CD14-positive monocyte (primary cell): ENCODE measurements around the gene TRIM27. TPM values are rescaled to one million over a fixed set of nuclear protein-coding genes. Genes with fewer than 3 reads are reported as not detected.

Experiments
- DNase-seq, 3 donors: peaks; one replicate each; pipeline ENCODE4 v3.0.0-alpha.2; 2011 to 2022
- H2AFZ ChIP-seq: 2 replicates; pipeline ENCODE4 v1.6.0; 2012; ENCODE audit warnings: mild to moderate bottlenecking, low read depth, low read length, inconsistent platforms; ENCODE audit not compliant: insufficient read depth, poor library complexity, severe bottlenecking
- H3K27ac ChIP-seq, 2 donors: 1 replicate in 1 of 2; 2 replicates in 1 of 2; pipeline ENCODE4 v1.5.1; 2012 to 2013; ENCODE audit warnings: low read length in 2 of 2, control low read depth in 1 of 2, inconsistent platforms in 1 of 2, low read depth in 1 of 2, mild to moderate bottlenecking in 1 of 2
- H3K27me3 ChIP-seq, 2 donors: one replicate each; pipeline versions ENCODE4 v1.6.0 to v1.6.1; 2011 to 2013; ENCODE audit warnings: low read length in 2 of 2; ENCODE audit not compliant: control insufficient read depth in 2 of 2, insufficient read depth in 2 of 2
- H3K36me3 ChIP-seq, 2 donors: replicated peaks in 1 of 2; 1 replicate in 1 of 2; 2 replicates in 1 of 2; pipeline versions ENCODE4 v1.5.1 to v1.6.1; 2012 to 2013; ENCODE audit warnings: low read length in 2 of 2, control low read depth in 1 of 2, inconsistent platforms in 1 of 2, mild to moderate bottlenecking in 1 of 2; ENCODE audit not compliant: insufficient read depth in 2 of 2, control insufficient read depth in 1 of 2
- H3K4me1 ChIP-seq, 2 donors: 1 replicate in 1 of 2; 2 replicates in 1 of 2; pipeline versions ENCODE4 v1.5.1 to v1.6.1; 2012 to 2013; ENCODE audit warnings: low read length in 2 of 2, control low read depth in 1 of 2, inconsistent platforms in 1 of 2, mild to moderate bottlenecking in 1 of 2, moderate library complexity in 1 of 2; ENCODE audit not compliant: insufficient read depth in 2 of 2, control insufficient read depth in 1 of 2
- H3K4me2 ChIP-seq: replicated peaks from 2 replicates; pipeline ENCODE3; 2012; ENCODE audit warnings: low read length, moderate library complexity, mild to moderate bottlenecking; ENCODE audit not compliant: poor library complexity, severe bottlenecking; ENCODE audit errors: extremely low read depth
- H3K4me3 ChIP-seq, 3 experiments: fragments of 200-600 bp in 1 of 3; sonication (generic) in 1 of 3; replicated peaks in 1 of 3; 1 replicate in 2 of 3; 2 replicates in 1 of 3; pipeline ENCODE4 v1.5.1; 2011 to 2013; ENCODE audit warnings: low read length in 3 of 3, mild to moderate bottlenecking in 3 of 3, control low read depth in 2 of 3, low read depth in 2 of 3, inconsistent platforms in 1 of 3, moderate library complexity in 1 of 3
- H3K79me2 ChIP-seq: 2 replicates; pipeline ENCODE4 v1.6.0; 2012; ENCODE audit warnings: mild to moderate bottlenecking, control low read depth, inconsistent platforms, low read length, moderate library complexity; ENCODE audit not compliant: insufficient read depth
- H3K9ac ChIP-seq: 2 replicates; pipeline ENCODE4 v1.6.0; 2017; ENCODE audit warnings: low read length, mild to moderate bottlenecking; ENCODE audit not compliant: insufficient read depth, poor library complexity, severe bottlenecking
- H3K9me3 ChIP-seq, 2 donors: replicated peaks in 1 of 2; 1 replicate in 1 of 2; 2 replicates in 1 of 2; pipeline versions ENCODE4 v1.5.1 to v1.6.1; 2012 to 2013; ENCODE audit warnings: low read length in 2 of 2, control low read depth in 1 of 2; ENCODE audit not compliant: control insufficient read depth in 1 of 2, insufficient read depth in 1 of 2
- H4K20me1 ChIP-seq: 2 replicates; pipeline ENCODE4 v1.6.0; 2012; ENCODE audit warnings: mild to moderate bottlenecking, low read length, control low read depth, moderate library complexity; ENCODE audit not compliant: insufficient read depth
- H3K27ac Mint-ChIP-seq, 7 donors: one replicate each; pipeline ENCODE4 v1.8.0; 2020; ENCODE audit warnings: mild to moderate bottlenecking in 7 of 7, mixed read lengths in 7 of 7, moderate library complexity in 6 of 7, inconsistent platforms in 2 of 7
- H3K27me3 Mint-ChIP-seq, 3 donors: one replicate each; pipeline ENCODE4 v1.8.0; 2021 to 2022; ENCODE audit warnings: low read depth in 3 of 3, mild to moderate bottlenecking in 3 of 3, mixed read lengths in 3 of 3, moderate library complexity in 3 of 3, inconsistent platforms in 1 of 3
- H3K36me3 Mint-ChIP-seq, 2 donors: one replicate each; pipeline ENCODE4 v1.8.0; 2020; ENCODE audit warnings: mixed read lengths in 2 of 2, inconsistent platforms in 1 of 2, mild to moderate bottlenecking in 1 of 2
- H3K4me1 Mint-ChIP-seq: one replicate; pipeline ENCODE4 v1.8.0; 2020; ENCODE audit warnings: mild to moderate bottlenecking, mixed read lengths
- H3K4me3 Mint-ChIP-seq, 2 donors: one replicate each; pipeline ENCODE4 v1.8.0; 2020; ENCODE audit warnings: mild to moderate bottlenecking in 2 of 2, mixed read lengths in 2 of 2, moderate library complexity in 1 of 2
- H3K9me3 Mint-ChIP-seq, 7 donors: one replicate each; pipeline ENCODE4 v1.8.0; 2020 to 2022; ENCODE audit warnings: mixed read lengths in 7 of 7, mild to moderate bottlenecking in 6 of 7, moderate library complexity in 6 of 7, inconsistent platforms in 2 of 7
- CTCF ChIP-seq: fragments of 200-600 bp; IDR thresholded peaks from one replicate; pipeline ENCODE4 v1.8.0; 2022; ENCODE audit warnings: antibody characterized with exemption, mild to moderate bottlenecking
- WGBS: methylation state at CpG from one replicate; pipeline ENCODE4 v1.1.5; 2013; ENCODE audit warnings: missing lambda C conversion rate; ENCODE audit not compliant: insufficient coverage; 5-methylcytosine and 5-hydroxymethylcytosine counted together
- intact Hi-C, 2 donors: fragments of 100-400 bp; cut with micrococcal nuclease; formaldehyde crosslinking; loops; one replicate each; pipeline versions ENCODE4 v1.15.0 to v1.15.1; 2023
- polyA plus RNA-seq, 3 donors: library from polyadenylated mRNA; depleted of rRNA in 1 of 3; unstranded in 2 of 3; stranded (reverse) in 1 of 3; fragments of 300-500 nt in 2 of 3; fragments of >200 nt in 1 of 3; fragmentation: Illumina TruSeq in 2 of 3; gene quantifications; 1 replicate in 2 of 3; 2 replicates in 1 of 3; pipeline ENCODE4 v1.2.3, GENCODE V29; 2012 to 2021

TRIM27 gene
- polyA plus RNA-seq, 3 donors: 39.2 to 44.0 (median 42.2) TPM

GRCh38 chr6:28871335-28872156 is 52.2 kb downstream of the TRIM27 start:
- no peak overlapping the region for H3K27ac Mint-ChIP-seq
- DNase-seq: no peak
- H3K4me3 Mint-ChIP-seq: no peak overlapping the region

GRCh38 chr6:28868873-28869272 is 54.9 kb downstream of the TRIM27 start:
- H3K27me3 ChIP-seq: peaks cover 0 to 5% of the 10 kb centered on the region in 2 donors
- H3K4me2 ChIP-seq: no peak overlapping the region
- H3K79me2 ChIP-seq: no peaks in the 10 kb centered on the region
- H2AFZ ChIP-seq: no peak overlapping the region
- no peak overlapping the region for H3K27ac ChIP-seq
- H3K9me3 ChIP-seq: peaks cover 3 to 12% of the 10 kb centered on the region in 2 donors
- peaks cover 2 to 8% (median 5%) of the 10 kb centered on the region in 3 donors for H3K27me3 Mint-ChIP-seq
- DNase-seq: no peak
- no peak overlapping the region for H3K4me3 Mint-ChIP-seq
- intact Hi-C loops: loop anchor here in 1 of 2 donors (10.0 kb wide), 1 partner anchor 116 kb away; no protein-coding TSS in a partner anchor
- H3K36me3 ChIP-seq: no peaks in the 10 kb centered on the region
- WGBS: 100% methylated on average over 1 of the region's 2 CpGs
- peaks cover 14 to 19% of the 10 kb centered on the region in 2 donors for H3K4me1 ChIP-seq
- peaks cover 23% of the 10 kb centered on the region for H3K4me1 Mint-ChIP-seq
- H3K27ac Mint-ChIP-seq: no peak overlapping the region
- no peak for TF ChIP-seq CTCF
- H3K4me3 ChIP-seq: no peak overlapping the region
- no peaks in the 10 kb centered on the region for H3K36me3 Mint-ChIP-seq
- H3K9me3 Mint-ChIP-seq: peaks cover 7 to 17% (median 9%) of the 10 kb centered on the region in 7 donors
- no peak overlapping the region for H3K9ac ChIP-seq
- no peaks in the 10 kb centered on the region for H4K20me1 ChIP-seq

More at GRCh38 chr6:28871335-28872156, 52.2 kb downstream of the TRIM27 start:
- Histone ChIP-seq H2AFZ (no peak overlapping the region), H3K27me3 (no peaks in the 10 kb centered on the region), H3K9me3 (peaks cover 0 to 2% of the 10 kb centered on the region in 2 donors), H3K4me3 (no peak overlapping the region), H3K4me1 (peaks cover 5 to 7% of the 10 kb centered on the region in 2 donors), H3K4me2 (no peak overlapping the region), H4K20me1 (no peaks in the 10 kb centered on the region), H3K9ac (no peak overlapping the region), H3K79me2 (no peaks in the 10 kb centered on the region), H3K27ac (no peak overlapping the region), H3K36me3 (no peaks in the 10 kb centered on the region)
- no peaks in the 10 kb centered on the region for H3K36me3 Mint-ChIP-seq
- H3K9me3 Mint-ChIP-seq: peaks cover 0 to 5% (median 0%) of the 10 kb centered on the region in 7 donors
- H3K27me3 Mint-ChIP-seq: peaks cover 0 to 5% (median 1%) of the 10 kb centered on the region in 3 donors
- H3K4me1 Mint-ChIP-seq: peaks cover 7% of the 10 kb centered on the region
- TF ChIP-seq CTCF: no peak
- WGBS: 88% methylated on average over 7 of the region's 13 CpGs
- intact Hi-C loops: no loop called here
